Measurements from ENCODE around the gene CILP.

- TF ChIP-seq CTCF (IDR thresholded peaks at IDR 0.05): no peak
- no peak for TF ChIP-seq POLR2AphosphoS5 (IDR thresholded peaks at IDR 0.05; ENCODE audit: low read depth, low read length)
- no peak for TF ChIP-seq SIN3A (IDR thresholded peaks at IDR 0.05; ENCODE audit: borderline replicate concordance, insufficient read depth, low read depth, low read length)
These were observed 14.9 kb upstream of the CILP start for GRCh38 chr15:65226221-65226620.
